SU-DHL-6 (cell line): ENCODE data around the gene CABP7.

Experiments used
- H2AFZ ChIP-seq: fragments of 200-600 bp; sonication (generic); 2 replicates; pipeline ENCODE4 v1.6.1; 2014; ENCODE audit warnings: low read depth, mild to moderate bottlenecking, moderate library complexity, mixed read lengths, antibody characterized with exemption, low read length; ENCODE audit not compliant: severe bottlenecking
- H3F3A ChIP-seq: fragments of 200-600 bp; shearing (Covaris generic); 2 replicates; pipeline ENCODE4 v1.6.0; 2016; ENCODE audit warnings: antibody characterized with exemption, mild to moderate bottlenecking; ENCODE audit not compliant: insufficient read depth
- H3K27ac ChIP-seq: fragments of 200-600 bp; sonication (generic); 2 replicates; pipeline ENCODE4 v1.5.1; 2016; ENCODE audit warnings: low read depth, mild to moderate bottlenecking, low read length, moderate library complexity, mixed read lengths
- H3K27me3 ChIP-seq: fragments of 200-600 bp; sonication (generic), shearing (Covaris generic); 2 replicates; pipeline ENCODE4 v1.6.0; 2014; ENCODE audit warnings: mild to moderate bottlenecking, low read length
- H3K36me3 ChIP-seq: fragments of 200-600 bp; sonication (generic); 2 replicates; pipeline ENCODE4 v1.6.1; 2014; ENCODE audit warnings: mild to moderate bottlenecking, low read length, mixed read lengths
- H3K4me2 ChIP-seq: fragments of 300-600, 200-600 bp; shearing (Covaris generic), sonication (generic); 2 replicates; pipeline ENCODE4 v1.6.0; 2014; ENCODE audit warnings: low read length, low read depth, mild to moderate bottlenecking; ENCODE audit not compliant: poor library complexity, severe bottlenecking
- H3K4me3 ChIP-seq: fragments of 200-600 bp; sonication (generic); 2 replicates; pipeline ENCODE4 v1.5.1; 2014; ENCODE audit warnings: antibody characterized with exemption, low read length, mild to moderate bottlenecking, mixed read lengths; ENCODE audit not compliant: insufficient read depth, poor library complexity, severe bottlenecking
- H3K79me2 ChIP-seq: fragments of 200-600 bp; sonication (generic); 2 replicates; pipeline ENCODE4 v1.6.1; 2014; ENCODE audit warnings: mild to moderate bottlenecking, low read length, moderate library complexity; ENCODE audit not compliant: insufficient read depth
- H3K9ac ChIP-seq: fragments of 200-600 bp; sonication (generic); 2 replicates; pipeline ENCODE4 v1.7.0; 2014; ENCODE audit warnings: mild to moderate bottlenecking, low read length
- H3K9me2 ChIP-seq: fragments of 200-600 bp; sonication (generic); replicated peaks from 2 replicates; pipeline ENCODE4 v1.6.1; 2014; ENCODE audit warnings: low read length; ENCODE audit not compliant: insufficient read depth
- H3K9me3 ChIP-seq: fragments of 200-600 bp; sonication (generic); 2 replicates; pipeline ENCODE4 v1.6.1; 2014; ENCODE audit warnings: low read length, mixed read lengths; ENCODE audit not compliant: insufficient read depth
- H4K20me1 ChIP-seq: fragments of 200-600 bp; sonication (generic); 2 replicates; pipeline ENCODE4 v1.6.1; 2014; ENCODE audit warnings: low read depth, mild to moderate bottlenecking, antibody characterized with exemption, low read length, moderate library complexity, mixed read lengths
- EZH2phosphoT487 ChIP-seq: fragments of 200-600 bp; sonication (generic), shearing (Covaris generic); conservative IDR thresholded peaks from 2 replicates; pipeline ENCODE4 v1.6.1; 2018; ENCODE audit warnings: mild to moderate bottlenecking, antibody characterized with exemption, low read length, moderate library complexity, mixed read lengths
- TF ChIP-seq, protein P1 (sequence below): fragments of 200-600 bp; sonication (generic); IDR thresholded peaks from one replicate; pipeline ENCODE4 v1.5.1; 2017; ENCODE audit warnings: antibody characterized with exemption, mild to moderate bottlenecking, low read length, moderate library complexity; ENCODE audit not compliant: insufficient read depth, poor library complexity, severe bottlenecking

CABP7 gene

GRCh38 chr22:29758068-29758622 lies 38.3 kb downstream of the CABP7 start:
- Histone ChIP-seq H3F3A (no peaks in the 10 kb centered on the region), H4K20me1 (no peaks in the 10 kb centered on the region), H3K9me2 (no peaks in the 10 kb centered on the region), H3K79me2 (no peaks in the 10 kb centered on the region), H2AFZ (no peak overlapping the region), H3K9ac (no peak overlapping the region), H3K4me2 (no peak overlapping the region), H3K27ac (no peak overlapping the region), H3K9me3 (no peaks in the 10 kb centered on the region), H3K36me3 (no peaks in the 10 kb centered on the region), H3K27me3 (no peaks in the 10 kb centered on the region), H3K4me3 (no peak overlapping the region)
- TF ChIP-seq EZH2phosphoT487 = no peak
- TF ChIP-seq, protein P1, sequence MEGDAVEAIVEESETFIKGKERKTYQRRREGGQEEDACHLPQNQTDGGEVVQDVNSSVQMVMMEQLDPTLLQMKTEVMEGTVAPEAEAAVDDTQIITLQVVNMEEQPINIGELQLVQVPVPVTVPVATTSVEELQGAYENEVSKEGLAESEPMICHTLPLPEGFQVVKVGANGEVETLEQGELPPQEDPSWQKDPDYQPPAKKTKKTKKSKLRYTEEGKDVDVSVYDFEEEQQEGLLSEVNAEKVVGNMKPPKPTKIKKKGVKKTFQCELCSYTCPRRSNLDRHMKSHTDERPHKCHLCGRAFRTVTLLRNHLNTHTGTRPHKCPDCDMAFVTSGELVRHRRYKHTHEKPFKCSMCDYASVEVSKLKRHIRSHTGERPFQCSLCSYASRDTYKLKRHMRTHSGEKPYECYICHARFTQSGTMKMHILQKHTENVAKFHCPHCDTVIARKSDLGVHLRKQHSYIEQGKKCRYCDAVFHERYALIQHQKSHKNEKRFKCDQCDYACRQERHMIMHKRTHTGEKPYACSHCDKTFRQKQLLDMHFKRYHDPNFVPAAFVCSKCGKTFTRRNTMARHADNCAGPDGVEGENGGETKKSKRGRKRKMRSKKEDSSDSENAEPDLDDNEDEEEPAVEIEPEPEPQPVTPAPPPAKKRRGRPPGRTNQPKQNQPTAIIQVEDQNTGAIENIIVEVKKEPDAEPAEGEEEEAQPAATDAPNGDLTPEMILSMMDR = no peak

GRCh38 chr22:29758959-29759358 lies 39.2 kb downstream of the CABP7 start:
- no peak overlapping the region for H3K4me3 ChIP-seq
- no peak overlapping the region for H3K27ac ChIP-seq
- no peak overlapping the region for H3K9ac ChIP-seq
- no peaks in the 10 kb centered on the region for H4K20me1 ChIP-seq
- no peaks in the 10 kb centered on the region for H3K79me2 ChIP-seq
- H3K9me3 ChIP-seq = no peaks in the 10 kb centered on the region
- no peaks in the 10 kb centered on the region for H3F3A ChIP-seq
- no peak overlapping the region for H3K4me2 ChIP-seq
- H2AFZ ChIP-seq = no peak overlapping the region
- TF ChIP-seq EZH2phosphoT487 = no peak
- TF ChIP-seq, protein P1 = no peak
- no peaks in the 10 kb centered on the region for H3K9me2 ChIP-seq
- no peaks in the 10 kb centered on the region for H3K27me3 ChIP-seq
- H3K36me3 ChIP-seq = no peaks in the 10 kb centered on the region

GRCh38 chr22:29762263-29762662 lies 42.5 kb downstream of the CABP7 start:
- Histone ChIP-seq H3K9me2 (no peaks in the 10 kb centered on the region), H3K79me2 (peaks cover 10% of the 10 kb centered on the region; the same call in 1 of the 2 replicates), H4K20me1 (no peaks in the 10 kb centered on the region), H3K4me2 (no peak overlapping the region), H3K9me3 (no peaks in the 10 kb centered on the region), H3F3A (no peaks in the 10 kb centered on the region), H3K4me3 (no peak overlapping the region), H3K9ac (no peak overlapping the region), H3K27ac (no peak overlapping the region), H3K36me3 (no peaks in the 10 kb centered on the region), H3K27me3 (no peaks in the 10 kb centered on the region), H2AFZ (no peak overlapping the region)
- no peak for TF ChIP-seq EZH2phosphoT487
- TF ChIP-seq, protein P1 = no peak
